ENCODE results near the gene CA7.

The CA7 gene

DNA sequence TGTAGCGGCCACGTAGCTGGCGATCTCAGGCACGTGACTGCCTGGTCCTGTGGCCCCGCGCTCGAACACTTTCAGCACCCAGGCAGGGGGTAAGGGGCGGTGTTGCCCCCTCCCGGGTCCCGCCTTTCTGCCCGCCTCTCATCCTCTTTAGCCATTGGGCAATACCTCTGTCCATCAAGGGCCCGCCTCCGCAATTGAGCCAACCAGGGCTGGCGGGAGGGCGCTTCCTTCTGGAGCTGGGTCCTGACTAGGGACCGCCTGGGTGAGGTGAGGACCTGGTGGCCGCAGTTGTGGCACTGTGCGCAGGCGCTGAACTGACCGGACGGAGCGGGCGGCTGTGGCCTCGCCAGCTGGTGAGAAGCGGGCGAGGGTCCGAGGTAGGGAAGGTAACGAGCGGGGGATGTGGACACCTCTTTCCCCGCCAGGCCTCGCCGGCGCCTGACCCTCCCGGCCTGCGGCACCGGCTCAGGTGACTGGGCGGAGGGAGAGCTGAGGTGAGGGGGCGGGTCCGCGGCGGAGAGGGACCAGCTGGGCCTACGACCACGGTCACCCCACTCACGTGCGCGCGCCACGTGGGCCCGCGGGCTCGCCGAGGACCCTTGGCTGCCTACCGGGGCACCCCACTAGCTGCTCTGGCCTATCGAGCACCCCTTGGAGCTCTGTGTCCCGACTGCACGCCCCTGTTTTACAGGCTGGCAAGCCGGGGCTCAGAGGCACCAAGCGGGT, 36.2 kb downstream of the CA7 start, which contains the start of gene PDP2:
Gene PDP2 (plus strand): TSS at position 228 of the 726 bp plus-strand sequence. CDS start 3,770 bp downstream, outside the sequence.
- Histone ChIP-seq H3K9me3 (ENCODE audit: control insufficient read depth, insufficient read depth, low read length) (no peaks in the 10 kb centered on the region), H3K36me3 (ENCODE audit: control insufficient read depth, insufficient read depth, low read length) (peaks cover 12% of the 10 kb centered on the region), H3K4me1 (ENCODE audit: control insufficient read depth, insufficient read depth, low read length) (peaks cover 3% of the 10 kb centered on the region), H3K27me3 (ENCODE audit: control insufficient read depth, insufficient read depth, low read length) (peaks cover 9% of the 10 kb centered on the region), H3K4me3 (ENCODE audit: low read depth, low read length) (peak within 1 kb of the TSS; percentile 89), H3K9ac (ENCODE audit: low read depth, low read length) (peak within 1 kb of the TSS; percentile 70)

DNA sequence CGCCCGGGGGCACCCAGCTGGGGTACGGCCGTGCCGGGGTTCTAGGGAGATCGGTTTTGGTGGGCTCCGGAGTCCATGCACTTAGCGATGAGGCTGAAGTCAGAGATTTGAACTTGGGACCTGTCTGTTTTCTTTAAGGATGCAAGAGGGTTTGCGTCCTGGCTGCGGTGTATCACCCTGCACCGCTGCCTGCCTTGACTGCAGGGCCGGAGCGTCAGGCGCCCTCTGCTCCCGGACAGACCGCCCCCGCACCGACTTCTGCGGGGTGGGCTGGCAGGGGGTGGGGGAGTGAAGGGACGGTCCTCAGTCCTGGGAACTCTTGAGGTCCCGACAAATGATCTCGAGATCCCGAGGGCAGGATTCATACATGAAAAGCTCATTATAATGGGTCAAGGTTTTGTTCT, 36.8 kb downstream of the CA7 start:
- no peaks in the 10 kb centered on the region for H3K9me3 ChIP-seq (ENCODE audit: control insufficient read depth, insufficient read depth, low read length)
- H3K9ac ChIP-seq (ENCODE audit: low read depth, low read length) = no peak overlapping the region
- H3K4me1 ChIP-seq (ENCODE audit: control insufficient read depth, insufficient read depth, low read length) = peaks cover 3% of the 10 kb centered on the region
- peak overlapping the region; percentile 89 for H3K4me3 ChIP-seq (ENCODE audit: low read depth, low read length)
- peaks cover 9% of the 10 kb centered on the region for H3K27me3 ChIP-seq (ENCODE audit: control insufficient read depth, insufficient read depth, low read length)
- peaks cover 14% of the 10 kb centered on the region for H3K36me3 ChIP-seq (ENCODE audit: control insufficient read depth, insufficient read depth, low read length)

DNA sequence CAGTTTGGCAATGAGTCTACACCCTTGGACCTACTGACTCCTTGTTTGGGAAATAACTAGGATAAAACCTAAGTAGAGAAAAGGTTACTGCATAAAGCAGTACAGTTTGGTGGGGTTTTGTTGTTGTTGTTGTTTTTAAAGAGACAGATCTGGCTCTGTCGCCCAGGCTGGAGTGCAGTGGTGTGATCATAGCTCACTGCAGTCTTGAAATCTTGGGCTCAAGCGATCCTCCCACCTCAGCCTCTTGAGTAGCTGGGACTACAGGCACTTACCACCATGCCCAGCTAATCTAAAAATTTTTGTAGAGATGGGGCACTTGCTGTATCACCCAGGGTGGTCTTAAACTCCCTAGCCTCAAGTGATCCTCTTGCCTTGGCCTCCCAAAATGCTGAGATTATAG, 37.3 kb downstream of the CA7 start:
- peaks cover 3% of the 10 kb centered on the region for H3K4me1 ChIP-seq (ENCODE audit: control insufficient read depth, insufficient read depth, low read length)
- H3K27me3 ChIP-seq (ENCODE audit: control insufficient read depth, insufficient read depth, low read length) = peaks cover 9% of the 10 kb centered on the region
- H3K36me3 ChIP-seq (ENCODE audit: control insufficient read depth, insufficient read depth, low read length) = peaks cover 14% of the 10 kb centered on the region
- peak overlapping the region; percentile 89 for H3K4me3 ChIP-seq (ENCODE audit: low read depth, low read length)
- no peak overlapping the region for H3K9ac ChIP-seq (ENCODE audit: low read depth, low read length)
- no peaks in the 10 kb centered on the region for H3K9me3 ChIP-seq (ENCODE audit: control insufficient read depth, insufficient read depth, low read length)

DNA sequence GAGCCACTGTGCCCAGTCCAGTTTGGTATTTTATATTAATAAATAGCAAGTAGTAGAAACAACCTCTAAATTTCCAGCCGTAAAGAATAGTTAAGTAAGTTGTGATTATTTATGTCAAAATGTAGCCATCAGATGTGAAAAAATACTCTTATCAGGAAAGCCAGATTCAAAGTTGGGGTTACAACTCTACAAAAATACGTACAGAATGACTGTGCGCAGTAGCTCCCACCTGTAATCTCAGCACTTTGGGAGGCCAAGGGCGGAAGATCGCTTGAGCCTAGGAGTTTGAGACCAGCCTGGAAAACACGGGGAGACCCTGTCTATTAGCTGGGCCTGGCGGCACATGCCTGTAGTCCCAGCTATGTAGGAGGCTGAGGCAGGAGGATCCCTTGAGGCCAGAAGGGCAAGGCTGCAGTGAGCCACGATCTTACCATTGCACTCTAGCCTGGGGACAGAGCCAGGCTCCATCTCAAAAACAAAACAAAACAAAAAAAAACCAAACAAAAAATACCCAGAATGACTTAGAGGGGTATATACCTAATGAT, 37.8 kb downstream of the CA7 start:
- no peak overlapping the region for H3K4me3 ChIP-seq (ENCODE audit: low read depth, low read length)
- peaks cover 14% of the 10 kb centered on the region for H3K36me3 ChIP-seq (ENCODE audit: control insufficient read depth, insufficient read depth, low read length)
- H3K4me1 ChIP-seq (ENCODE audit: control insufficient read depth, insufficient read depth, low read length) = peaks cover 3% of the 10 kb centered on the region
- H3K27me3 ChIP-seq (ENCODE audit: control insufficient read depth, insufficient read depth, low read length) = peaks cover 9% of the 10 kb centered on the region
- no peak overlapping the region for H3K9ac ChIP-seq (ENCODE audit: low read depth, low read length)
- H3K9me3 ChIP-seq (ENCODE audit: control insufficient read depth, insufficient read depth, low read length) = no peaks in the 10 kb centered on the region

DNA sequence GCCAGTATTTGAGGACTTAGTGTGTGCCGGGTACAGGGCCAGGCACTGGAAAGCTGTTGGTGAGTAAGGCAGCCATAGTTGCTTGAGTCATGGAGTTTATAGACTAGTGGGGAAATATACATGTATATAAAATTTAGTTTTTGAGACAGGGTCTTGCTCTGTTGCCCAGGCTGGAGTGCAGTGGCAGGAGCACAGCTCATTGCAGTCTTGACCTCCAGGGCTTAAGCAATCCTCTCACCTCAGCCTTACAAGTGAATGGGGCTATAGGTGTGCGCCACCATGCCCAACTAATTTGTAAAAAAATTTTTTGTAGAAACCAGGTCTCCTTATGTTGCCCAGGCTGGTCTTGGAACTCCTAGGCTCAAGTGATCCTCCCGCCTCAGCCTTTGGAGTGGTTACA, 38.5 kb downstream of the CA7 start:
- H3K9me3 ChIP-seq (ENCODE audit: control insufficient read depth, insufficient read depth, low read length) = no peaks in the 10 kb centered on the region
- peaks cover 3% of the 10 kb centered on the region for H3K4me1 ChIP-seq (ENCODE audit: control insufficient read depth, insufficient read depth, low read length)
- H3K36me3 ChIP-seq (ENCODE audit: control insufficient read depth, insufficient read depth, low read length) = peaks cover 14% of the 10 kb centered on the region
- H3K27me3 ChIP-seq (ENCODE audit: control insufficient read depth, insufficient read depth, low read length) = peaks cover 9% of the 10 kb centered on the region
- H3K4me3 ChIP-seq (ENCODE audit: low read depth, low read length) = no peak overlapping the region
- H3K9ac ChIP-seq (ENCODE audit: low read depth, low read length) = no peak overlapping the region

DNA sequence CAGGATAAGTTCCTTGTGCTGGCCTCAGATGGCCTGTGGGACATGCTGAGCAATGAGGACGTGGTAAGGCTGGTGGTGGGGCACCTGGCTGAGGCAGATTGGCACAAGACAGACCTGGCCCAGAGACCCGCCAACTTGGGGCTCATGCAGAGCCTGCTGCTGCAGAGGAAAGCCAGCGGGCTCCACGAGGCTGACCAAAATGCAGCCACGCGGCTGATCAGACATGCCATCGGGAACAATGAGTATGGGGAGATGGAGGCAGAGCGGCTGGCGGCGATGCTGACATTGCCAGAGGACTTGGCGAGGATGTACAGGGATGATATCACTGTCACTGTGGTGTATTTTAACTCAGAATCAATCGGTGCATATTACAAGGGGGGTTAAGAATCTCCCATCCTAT, 41.3 kb downstream of the CA7 start:
- Histone ChIP-seq H3K9me3 (ENCODE audit: control insufficient read depth, insufficient read depth, low read length) (no peaks in the 10 kb centered on the region), H3K4me3 (ENCODE audit: low read depth, low read length) (no peak overlapping the region), H3K9ac (ENCODE audit: low read depth, low read length) (no peak overlapping the region), H3K36me3 (ENCODE audit: control insufficient read depth, insufficient read depth, low read length) (peaks cover 14% of the 10 kb centered on the region), H3K4me1 (ENCODE audit: control insufficient read depth, insufficient read depth, low read length) (no peaks in the 10 kb centered on the region), H3K27me3 (ENCODE audit: control insufficient read depth, insufficient read depth, low read length) (no peaks in the 10 kb centered on the region)

DNA sequence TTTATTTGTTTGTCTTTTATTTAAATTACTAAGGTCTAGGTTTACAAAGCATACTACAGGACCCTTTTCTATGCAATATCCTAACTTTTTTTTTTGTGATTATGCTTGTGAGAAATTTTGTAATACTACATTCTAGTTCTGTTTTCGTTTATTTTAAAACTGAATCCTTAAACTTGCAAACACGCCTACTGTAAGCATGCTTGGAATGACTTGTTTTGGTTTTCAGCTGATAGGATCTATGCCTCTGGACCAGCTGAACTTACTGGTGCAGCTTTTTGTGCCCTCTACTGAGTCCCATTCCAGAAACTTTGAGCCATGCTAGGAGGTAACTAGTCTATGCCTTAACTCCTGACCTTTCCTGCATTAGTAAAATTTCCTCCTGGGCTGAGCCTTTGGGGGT, 42.1 kb downstream of the CA7 start:
- H3K36me3 ChIP-seq (ENCODE audit: control insufficient read depth, insufficient read depth, low read length) = peaks cover 14% of the 10 kb centered on the region
- no peaks in the 10 kb centered on the region for H3K9me3 ChIP-seq (ENCODE audit: control insufficient read depth, insufficient read depth, low read length)
- H3K27me3 ChIP-seq (ENCODE audit: control insufficient read depth, insufficient read depth, low read length) = no peaks in the 10 kb centered on the region
- no peak overlapping the region for H3K4me3 ChIP-seq (ENCODE audit: low read depth, low read length)
- no peaks in the 10 kb centered on the region for H3K4me1 ChIP-seq (ENCODE audit: control insufficient read depth, insufficient read depth, low read length)
- H3K9ac ChIP-seq (ENCODE audit: low read depth, low read length) = no peak overlapping the region

DNA sequence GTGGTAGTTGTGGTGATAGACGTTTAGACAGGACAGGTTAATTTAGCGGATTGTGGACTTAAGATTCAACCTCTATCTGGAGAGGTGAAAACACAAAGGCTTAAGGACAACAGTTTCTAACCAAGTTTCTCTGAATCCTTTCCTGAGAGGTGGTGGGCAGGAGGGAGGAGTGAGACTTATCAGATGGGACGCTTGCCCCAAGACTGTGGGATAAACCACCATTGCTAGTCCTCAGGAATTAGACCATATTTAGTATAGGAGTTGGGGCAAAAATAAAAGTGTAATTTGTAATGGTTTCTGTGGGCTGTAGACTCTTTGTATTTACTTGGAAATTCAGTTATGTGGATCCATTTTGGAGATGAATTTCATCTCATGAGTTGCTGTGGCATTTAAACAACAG, 42.7 kb downstream of the CA7 start:
- no peaks in the 10 kb centered on the region for H3K27me3 ChIP-seq (ENCODE audit: control insufficient read depth, insufficient read depth, low read length)
- H3K4me1 ChIP-seq (ENCODE audit: control insufficient read depth, insufficient read depth, low read length) = no peaks in the 10 kb centered on the region
- no peaks in the 10 kb centered on the region for H3K9me3 ChIP-seq (ENCODE audit: control insufficient read depth, insufficient read depth, low read length)
- H3K9ac ChIP-seq (ENCODE audit: low read depth, low read length) = no peak overlapping the region
- no peak overlapping the region for H3K4me3 ChIP-seq (ENCODE audit: low read depth, low read length)
- peaks cover 14% of the 10 kb centered on the region for H3K36me3 ChIP-seq (ENCODE audit: control insufficient read depth, insufficient read depth, low read length)

DNA sequence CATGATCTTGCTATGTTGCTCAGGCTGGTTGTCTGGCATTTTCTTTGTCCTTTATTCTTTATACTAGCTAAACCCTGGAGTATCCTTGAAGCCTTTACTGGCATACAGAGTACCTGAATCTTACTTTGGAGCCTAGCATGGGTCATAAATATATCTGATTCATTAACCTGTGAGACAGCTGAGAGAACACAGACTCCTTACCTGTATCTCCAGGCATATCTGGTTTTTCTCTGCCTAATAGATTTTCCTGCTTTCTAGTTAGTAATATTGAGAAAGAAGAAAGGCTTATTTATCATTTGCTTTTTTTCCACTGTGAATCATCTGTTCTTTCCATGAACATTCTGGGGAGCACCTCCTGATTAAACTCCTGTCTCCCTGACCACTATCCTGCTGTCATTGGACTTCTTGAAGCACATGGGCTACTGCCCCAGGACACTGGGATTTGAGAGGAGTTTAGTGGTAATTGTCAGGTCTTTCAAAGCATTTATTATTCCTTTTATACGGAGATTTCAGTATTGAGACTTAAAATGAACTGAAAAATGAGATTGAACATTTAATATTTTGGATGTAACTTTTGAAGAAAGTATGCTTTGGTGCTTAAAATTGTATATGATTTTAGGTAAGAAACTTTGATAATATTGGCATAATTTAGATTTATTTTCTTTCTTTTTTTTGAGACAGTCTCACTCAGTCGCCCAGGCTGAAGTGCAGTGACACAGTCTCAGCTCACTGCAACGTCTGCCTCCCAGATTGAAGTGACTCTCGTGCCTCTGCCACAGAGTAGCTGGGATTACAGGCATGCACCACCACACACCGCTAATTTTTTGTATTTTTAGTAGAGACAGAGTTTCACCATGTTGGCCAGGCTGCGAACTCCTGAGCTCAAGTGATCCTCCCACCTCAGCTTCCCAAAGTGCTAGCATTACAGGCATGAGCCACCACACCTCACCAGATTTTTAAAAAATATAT, 44.7 kb downstream of the CA7 start:
- H3K9me3 ChIP-seq (ENCODE audit: control insufficient read depth, insufficient read depth, low read length) = no peaks in the 10 kb centered on the region
- H3K9ac ChIP-seq (ENCODE audit: low read depth, low read length) = no peak overlapping the region
- peaks cover 14% of the 10 kb centered on the region for H3K36me3 ChIP-seq (ENCODE audit: control insufficient read depth, insufficient read depth, low read length)
- no peaks in the 10 kb centered on the region for H3K4me1 ChIP-seq (ENCODE audit: control insufficient read depth, insufficient read depth, low read length)
- H3K4me3 ChIP-seq (ENCODE audit: low read depth, low read length) = no peak overlapping the region
- H3K27me3 ChIP-seq (ENCODE audit: control insufficient read depth, insufficient read depth, low read length) = no peaks in the 10 kb centered on the region

DNA sequence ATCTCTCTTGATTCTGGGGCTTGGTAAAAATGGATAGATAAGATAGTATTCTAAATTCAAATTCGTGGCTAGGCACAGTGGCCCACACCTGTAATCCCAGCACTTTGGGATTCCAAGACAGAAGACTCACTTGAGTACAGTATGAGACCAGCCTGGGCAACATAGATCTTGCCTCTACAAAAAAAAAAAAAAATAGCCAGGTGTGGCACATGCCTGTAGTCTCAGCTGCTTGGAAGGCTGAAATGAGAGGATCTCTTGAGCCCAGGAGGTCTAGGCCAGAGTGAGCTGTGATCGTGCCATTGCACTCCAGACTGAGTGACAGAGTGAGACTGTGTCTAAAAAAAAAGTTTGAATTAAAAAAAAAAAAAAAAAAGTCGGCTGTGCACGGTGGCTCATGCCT, 45.4 kb downstream of the CA7 start:
- Histone ChIP-seq H3K4me1 (ENCODE audit: control insufficient read depth, insufficient read depth, low read length) (no peaks in the 10 kb centered on the region), H3K27me3 (ENCODE audit: control insufficient read depth, insufficient read depth, low read length) (no peaks in the 10 kb centered on the region), H3K9me3 (ENCODE audit: control insufficient read depth, insufficient read depth, low read length) (no peaks in the 10 kb centered on the region), H3K36me3 (ENCODE audit: control insufficient read depth, insufficient read depth, low read length) (peaks cover 10% of the 10 kb centered on the region), H3K9ac (ENCODE audit: low read depth, low read length) (no peak overlapping the region), H3K4me3 (ENCODE audit: low read depth, low read length) (no peak overlapping the region)

DNA sequence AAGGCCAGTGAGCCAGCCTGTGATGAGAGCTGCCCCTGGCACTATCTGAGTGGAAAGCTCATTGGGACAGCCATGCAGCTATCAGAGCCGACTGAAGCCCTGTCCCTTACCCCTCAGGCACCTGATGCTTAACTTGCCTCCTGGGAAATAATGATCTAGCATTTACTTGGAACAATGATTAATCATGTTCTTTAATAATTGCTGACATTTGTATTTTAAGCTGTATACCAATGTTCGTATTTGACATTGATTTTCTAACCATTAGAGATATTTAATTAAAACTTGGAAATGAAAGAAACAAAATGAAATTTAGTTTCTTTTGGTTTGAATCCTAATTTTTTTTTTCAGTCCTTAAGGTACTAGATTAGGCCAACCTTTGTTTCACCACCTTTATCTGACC, 46.6 kb downstream of the CA7 start:
- Histone ChIP-seq H3K9me3 (ENCODE audit: control insufficient read depth, insufficient read depth, low read length) (no peaks in the 10 kb centered on the region), H3K9ac (ENCODE audit: low read depth, low read length) (no peak overlapping the region), H3K4me3 (ENCODE audit: low read depth, low read length) (no peak overlapping the region), H3K27me3 (ENCODE audit: control insufficient read depth, insufficient read depth, low read length) (no peaks in the 10 kb centered on the region), H3K4me1 (ENCODE audit: control insufficient read depth, insufficient read depth, low read length) (no peaks in the 10 kb centered on the region), H3K36me3 (ENCODE audit: control insufficient read depth, insufficient read depth, low read length) (no peaks in the 10 kb centered on the region)

All from iPS-15b (cell line).